ENCODE data around the gene LY9. TPM values are rescaled to one million over a fixed set of nuclear protein-coding genes. Genes with fewer than 3 reads are reported as not detected.

LY9 gene
- total and polyA plus RNA-seq, 8 donors = 0.29 to 2.5 (median 0.50) TPM

DNA sequence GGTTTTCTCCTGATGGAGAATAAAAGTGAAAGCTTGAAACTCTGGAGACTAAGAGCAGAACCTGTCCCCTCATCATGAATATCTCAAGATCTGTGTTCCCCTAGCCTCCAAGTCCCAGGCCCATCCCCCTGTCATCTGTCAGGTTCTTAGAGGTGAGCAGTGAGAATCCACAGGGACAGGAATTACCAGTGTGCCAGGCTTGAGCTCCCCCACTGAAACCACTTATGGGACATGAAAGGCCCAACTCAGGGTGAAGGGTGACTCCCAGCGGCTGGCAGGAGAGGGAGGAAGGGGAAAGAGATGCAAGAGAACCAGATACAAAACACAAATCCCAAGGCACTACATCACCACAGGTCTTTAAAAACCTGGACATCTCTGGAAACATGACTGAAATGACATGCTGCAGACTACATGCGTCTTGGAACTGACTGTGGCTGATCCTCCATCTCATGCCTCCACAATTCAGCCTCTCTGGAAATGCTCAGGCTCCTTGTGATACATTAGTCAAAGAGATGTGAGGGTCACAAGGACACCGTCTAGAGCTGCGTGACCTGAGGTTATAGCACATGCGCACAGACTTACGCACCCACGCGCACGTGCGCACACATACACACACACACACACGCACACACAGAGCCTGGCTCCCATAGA lies 6.8 kb upstream of the LY9 start:
- no peak overlapping the region for H3K4me3 ChIP-seq
- no peak overlapping the region for H3K27ac ChIP-seq
- no peaks in the 10 kb centered on the region for H3K9me3 ChIP-seq
- DNase-seq (no peak), ATAC-seq (no peak)
- intact Hi-C loops (cut with DNase I) = no loop called here
- no peaks in the 10 kb centered on the region for H3K27me3 ChIP-seq
- TF ChIP-seq, protein P1, sequence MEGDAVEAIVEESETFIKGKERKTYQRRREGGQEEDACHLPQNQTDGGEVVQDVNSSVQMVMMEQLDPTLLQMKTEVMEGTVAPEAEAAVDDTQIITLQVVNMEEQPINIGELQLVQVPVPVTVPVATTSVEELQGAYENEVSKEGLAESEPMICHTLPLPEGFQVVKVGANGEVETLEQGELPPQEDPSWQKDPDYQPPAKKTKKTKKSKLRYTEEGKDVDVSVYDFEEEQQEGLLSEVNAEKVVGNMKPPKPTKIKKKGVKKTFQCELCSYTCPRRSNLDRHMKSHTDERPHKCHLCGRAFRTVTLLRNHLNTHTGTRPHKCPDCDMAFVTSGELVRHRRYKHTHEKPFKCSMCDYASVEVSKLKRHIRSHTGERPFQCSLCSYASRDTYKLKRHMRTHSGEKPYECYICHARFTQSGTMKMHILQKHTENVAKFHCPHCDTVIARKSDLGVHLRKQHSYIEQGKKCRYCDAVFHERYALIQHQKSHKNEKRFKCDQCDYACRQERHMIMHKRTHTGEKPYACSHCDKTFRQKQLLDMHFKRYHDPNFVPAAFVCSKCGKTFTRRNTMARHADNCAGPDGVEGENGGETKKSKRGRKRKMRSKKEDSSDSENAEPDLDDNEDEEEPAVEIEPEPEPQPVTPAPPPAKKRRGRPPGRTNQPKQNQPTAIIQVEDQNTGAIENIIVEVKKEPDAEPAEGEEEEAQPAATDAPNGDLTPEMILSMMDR (IDR thresholded peaks at IDR 0.05) = no peak
- H3K36me3 ChIP-seq = no peaks in the 10 kb centered on the region
- no peaks in the 10 kb centered on the region for H3K4me1 ChIP-seq

DNA sequence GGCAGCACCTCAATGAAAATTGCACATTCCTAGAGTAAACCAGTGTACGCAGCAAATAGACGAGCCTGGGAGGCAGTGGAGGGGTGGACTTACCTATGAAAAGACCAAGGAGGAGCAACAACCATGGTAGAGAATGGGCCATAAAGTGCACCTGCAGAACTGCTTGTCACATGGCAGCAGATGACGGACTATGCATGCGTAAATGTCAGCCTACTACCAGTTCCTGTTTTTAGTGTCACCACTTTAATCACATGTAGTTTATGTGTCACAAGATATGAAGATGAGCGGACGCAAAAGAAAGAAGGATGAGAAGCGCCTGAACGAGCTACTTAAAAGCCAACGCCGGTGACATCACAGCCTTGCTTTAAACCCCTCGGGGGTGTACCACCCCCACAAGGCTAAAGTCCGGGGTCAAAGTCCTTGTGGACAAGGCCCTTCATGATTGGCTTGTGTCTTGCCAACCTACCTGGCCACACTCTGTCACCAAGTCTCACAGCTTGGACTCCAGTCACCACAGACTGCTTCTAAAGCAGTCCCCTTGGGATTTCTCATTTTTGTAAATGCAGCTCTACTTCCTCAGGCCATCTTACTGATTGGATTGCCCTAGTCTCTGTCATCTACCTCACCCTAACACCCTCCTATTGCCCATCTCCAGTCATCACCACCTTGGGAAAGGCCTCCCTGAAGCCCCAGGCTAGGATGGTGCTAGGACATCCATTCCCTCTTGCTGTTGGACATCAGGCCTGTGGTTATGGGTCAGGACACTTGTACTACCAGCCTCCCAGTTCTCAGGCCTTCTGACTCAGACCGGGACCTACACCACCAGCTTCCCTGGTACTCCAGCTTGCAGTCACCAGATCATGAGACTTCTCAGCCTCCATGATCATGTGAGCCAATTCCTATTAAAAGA lies 6.0 kb upstream of the LY9 start:
- Histone ChIP-seq H3K4me3 (no peak overlapping the region), H3K4me1 (no peaks in the 10 kb centered on the region)
- intact Hi-C loops (cut with DNase I) = no loop called here

DNA sequence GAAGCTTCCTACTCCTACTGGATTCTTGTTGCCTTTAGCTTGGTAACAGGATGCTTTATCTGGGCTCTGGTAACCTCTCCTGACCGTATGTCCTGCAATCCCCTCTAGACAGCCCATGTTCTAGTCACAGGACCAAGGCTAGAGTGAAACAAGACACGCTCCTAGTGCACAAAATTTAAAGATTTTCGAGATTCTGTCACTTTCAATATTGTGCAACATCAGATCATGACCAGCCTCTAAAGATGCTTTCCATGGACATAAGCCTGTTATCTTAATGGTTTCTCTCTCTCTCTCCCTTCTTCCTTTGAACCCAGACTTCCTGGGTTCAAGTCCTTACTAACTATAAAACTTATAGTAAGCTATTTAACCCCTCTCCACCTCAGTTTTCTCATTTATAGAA lies 1.6 kb upstream of the LY9 start:
- Histone ChIP-seq H3K27ac (no peak overlapping the region), H3K9me3 (no peaks in the 10 kb centered on the region), H3K27me3 (no peaks in the 10 kb centered on the region), H3K36me3 (no peaks in the 10 kb centered on the region), H3K4me3 (no peak overlapping the region), H3K4me1 (no peaks in the 10 kb centered on the region)
- no peak for ATAC-seq
- TF ChIP-seq, protein P1 (IDR thresholded peaks at IDR 0.05) = no peak
- no peak for DNase-seq
- intact Hi-C loops (cut with DNase I) = no loop called here

More for the DNA sequence above, 6.0 kb upstream of the LY9 start:
- TF ChIP-seq, protein P1 (IDR thresholded peaks at IDR 0.05) = no peak
- ATAC-seq (peak; percentile 66), DNase-seq (no peak)
- H3K27ac ChIP-seq = no peak overlapping the region
- no peaks in the 10 kb centered on the region for H3K27me3 ChIP-seq
- no peaks in the 10 kb centered on the region for H3K9me3 ChIP-seq
- no peaks in the 10 kb centered on the region for H3K36me3 ChIP-seq

DNA sequence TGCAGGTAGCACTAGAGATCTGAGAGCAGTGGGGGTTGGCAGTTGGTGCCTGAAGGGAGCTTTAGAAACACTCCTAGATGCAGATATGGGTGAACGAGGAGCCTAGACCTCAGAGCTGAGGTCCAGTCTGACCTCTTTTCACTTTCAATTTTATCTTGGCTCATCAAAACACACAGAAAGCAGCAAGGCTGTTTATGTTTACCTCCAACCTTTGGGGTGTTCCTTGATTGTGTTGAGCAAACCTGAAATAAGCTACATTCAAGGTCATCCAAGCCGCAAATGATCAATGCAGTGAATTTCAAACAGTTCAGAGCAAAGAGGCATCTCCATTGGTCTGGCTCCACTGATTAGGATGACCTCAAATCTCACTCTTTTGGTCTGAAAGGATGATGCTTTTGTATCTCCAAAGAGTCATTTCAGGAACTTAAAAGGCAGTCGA lies 1.3 kb downstream of the LY9 start:
- peak overlapping the region in 1 of 2 donors; percentile 16 for H3K4me3 ChIP-seq
- no peaks in the 10 kb centered on the region for H3K36me3 ChIP-seq
- intact Hi-C loops (cut with DNase I) = no loop called here
- H3K27me3 ChIP-seq = no peaks in the 10 kb centered on the region
- TF ChIP-seq, protein P1 (IDR thresholded peaks at IDR 0.05) = no peak
- no peak overlapping the region for H3K27ac ChIP-seq
- ATAC-seq (no peak), DNase-seq (no peak)
- no peaks in the 10 kb centered on the region for H3K9me3 ChIP-seq
- H3K4me1 ChIP-seq = no peaks in the 10 kb centered on the region

DNA sequence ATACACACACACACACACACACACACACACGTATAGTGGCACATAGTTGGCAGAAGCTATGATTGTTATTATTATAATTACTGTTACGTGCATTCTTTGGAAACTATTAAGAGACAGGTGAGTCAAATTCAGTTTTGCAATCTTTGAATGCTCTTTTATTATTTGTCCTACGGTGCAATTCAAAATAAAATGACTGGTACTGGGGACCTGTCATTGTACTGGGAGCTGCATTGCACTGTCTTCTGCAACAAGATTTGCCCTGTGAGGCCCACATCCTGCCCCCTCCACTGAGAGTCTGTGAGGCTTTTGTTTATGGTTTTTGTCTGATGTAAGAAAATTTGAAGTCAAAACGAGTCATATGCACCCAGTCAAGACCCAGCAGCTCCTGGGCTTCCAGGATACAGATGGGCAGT lies 1.9 kb downstream of the LY9 start:
- H3K4me1 ChIP-seq = no peaks in the 10 kb centered on the region
- TF ChIP-seq, protein P1 (IDR thresholded peaks at IDR 0.05) = no peak
- H3K4me3 ChIP-seq = no peak overlapping the region

More for the DNA sequence above, 1.9 kb downstream of the LY9 start:
- ATAC-seq (no peak), DNase-seq (no peak)
- no peaks in the 10 kb centered on the region for H3K36me3 ChIP-seq
- H3K9me3 ChIP-seq = no peaks in the 10 kb centered on the region
- no peak overlapping the region for H3K27ac ChIP-seq
- intact Hi-C loops (cut with DNase I) = no loop called here
- H3K27me3 ChIP-seq = no peaks in the 10 kb centered on the region

Measured in left lung (tissue), 10 donors.